Adrenal gland (tissue), 5 donors: Measurements from ENCODE around the gene ARAP3.

Experiments used
- CTCF ChIP-seq, 6 experiments: fragments of 450-650 bp in 4 of 6; fragments of 200-600 bp in 2 of 6; sonication (generic) in 1 of 6; IDR thresholded peaks; 1 replicate in 5 of 6; 2 replicates in 1 of 6; pipeline versions ENCODE4 v1.5.1 to v1.8.0; 2016 to 2021; ENCODE audit warnings: antibody characterized with exemption in 6 of 6, mild to moderate bottlenecking in 2 of 6, moderate library complexity in 1 of 6
- POLR2A ChIP-seq, 2 donors: fragments of 450-650 bp; IDR thresholded peaks; one replicate each; pipeline ENCODE4 v1.6.1; 2017; ENCODE audit warnings: antibody characterized with exemption in 2 of 2, mild to moderate bottlenecking in 2 of 2, moderate library complexity in 1 of 2
- donor health status: DM: no; HTN: no; CAD: no.

DNA sequence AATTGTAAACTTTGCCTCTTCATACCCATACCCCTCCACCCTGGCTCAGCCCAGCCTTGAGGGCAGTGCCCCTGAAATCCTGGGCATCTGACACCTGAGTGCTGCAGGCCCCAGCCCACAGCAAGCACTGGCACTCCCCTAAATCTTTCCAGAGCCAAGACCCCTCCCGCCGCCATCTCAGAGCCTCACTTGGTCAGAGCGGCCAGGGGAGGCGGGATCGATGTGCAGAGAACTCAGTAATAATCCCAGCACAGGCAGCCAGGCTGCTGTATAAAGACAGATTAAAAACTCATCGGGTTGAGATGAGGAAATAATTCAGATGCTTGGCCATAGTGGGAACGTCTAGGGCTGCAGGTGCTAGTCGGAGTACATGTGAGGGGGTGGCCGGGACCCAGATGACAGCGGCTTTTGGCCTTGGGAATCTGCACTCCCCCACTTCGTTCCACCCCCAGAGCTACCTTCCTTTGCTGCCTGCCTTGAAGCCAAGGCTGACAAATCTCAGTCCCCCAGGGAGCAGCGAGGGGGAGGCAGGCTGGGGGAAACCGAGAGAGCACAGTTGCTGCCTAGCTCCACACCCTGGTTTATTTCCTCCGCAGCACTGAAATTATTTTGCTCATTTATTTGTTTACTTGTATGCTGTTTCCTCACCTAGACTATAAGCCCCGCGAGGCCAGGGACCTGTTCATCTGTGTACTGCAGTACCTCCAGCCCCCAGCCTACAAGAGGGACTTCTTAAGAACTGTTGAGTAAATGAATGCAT is 19.5 kb upstream of the ARAP3 start:
- TF ChIP-seq CTCF (IDR thresholded peaks at IDR 0.05) (no peak), POLR2A (IDR thresholded peaks at IDR 0.05) (no peak)
